ENCODE data around the gene PRDX3.
"Not testable (repeated sequence)": the region's sequence is repeated elsewhere in the genome, so short reads cannot be mapped to it uniquely, and the experiment has no call there.

Gene PRDX3

GRCh38 chr10:119165171-119166117, 13.2 kb downstream of the PRDX3 start, which contains the start of gene SFXN4:
Gene SFXN4 (minus strand): TSS chr10:119165714. CDS start chr10:119165647, 67 bp downstream.
- DNase-seq (ENCODE audit: low read depth) = peak; percentile 84

GRCh38 chr10:119162452-119163092, 16.0 kb downstream of the PRDX3 start:
- DNase-seq (ENCODE audit: low read depth) = no peak

GRCh38 chr10:119161680-119162451, 16.7 kb downstream of the PRDX3 start:
- no peak for DNase-seq (ENCODE audit: low read depth)

- no peak for DNase-seq (ENCODE audit: low read depth)
Measured at GRCh38 chr10:119159332-119159731, 19.3 kb downstream of the PRDX3 start.

DNA sequence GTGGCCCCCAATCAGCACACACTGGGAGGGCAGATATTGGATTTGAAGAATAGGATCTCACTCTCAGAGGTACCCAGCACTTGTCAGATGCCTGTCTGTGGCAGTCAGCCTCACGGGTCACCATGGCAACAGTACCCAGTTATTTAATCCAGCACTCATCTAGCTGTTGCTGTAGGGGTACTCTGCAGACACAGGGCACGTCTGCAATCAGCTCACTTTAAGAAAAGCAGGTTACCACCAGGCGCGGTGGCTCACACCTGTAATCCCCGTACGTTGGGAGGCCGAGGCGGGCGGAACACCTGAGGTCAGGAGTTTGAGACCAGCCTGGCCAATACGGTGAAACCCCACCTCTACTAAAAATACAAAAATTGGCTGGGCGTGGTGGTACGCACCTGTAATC, 25.0 kb downstream of the PRDX3 start:
- DNase-seq (ENCODE audit: low read depth) = no peak

GRCh38 chr10:119153041-119153440, 25.6 kb downstream of the PRDX3 start:
- no peak for DNase-seq (ENCODE audit: low read depth)

DNA sequence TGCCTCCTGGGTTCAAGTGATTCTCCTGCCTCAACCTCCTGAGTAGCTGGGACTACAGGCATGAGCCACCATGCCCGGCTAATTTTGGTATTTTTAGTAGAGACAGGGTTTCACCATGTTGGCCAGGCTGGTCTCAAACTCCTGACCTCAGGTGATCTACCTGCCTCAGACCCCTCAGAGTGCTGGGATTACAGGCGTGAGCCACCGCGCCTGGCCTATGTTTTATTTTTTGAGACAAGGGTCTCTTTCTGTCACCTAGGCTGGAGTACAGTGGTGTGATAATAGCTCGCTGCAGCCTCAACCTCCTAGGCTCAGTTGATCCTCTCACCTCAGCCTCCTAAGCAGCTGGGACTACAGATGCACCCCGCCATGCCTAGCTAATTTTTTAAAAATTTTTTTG, 27.0 kb downstream of the PRDX3 start:
- not testable (repeated sequence) for DNase-seq (ENCODE audit: low read depth)

GRCh38 chr10:119149729-119150128, 28.9 kb downstream of the PRDX3 start:
- DNase-seq (ENCODE audit: low read depth) = no peak

DNA sequence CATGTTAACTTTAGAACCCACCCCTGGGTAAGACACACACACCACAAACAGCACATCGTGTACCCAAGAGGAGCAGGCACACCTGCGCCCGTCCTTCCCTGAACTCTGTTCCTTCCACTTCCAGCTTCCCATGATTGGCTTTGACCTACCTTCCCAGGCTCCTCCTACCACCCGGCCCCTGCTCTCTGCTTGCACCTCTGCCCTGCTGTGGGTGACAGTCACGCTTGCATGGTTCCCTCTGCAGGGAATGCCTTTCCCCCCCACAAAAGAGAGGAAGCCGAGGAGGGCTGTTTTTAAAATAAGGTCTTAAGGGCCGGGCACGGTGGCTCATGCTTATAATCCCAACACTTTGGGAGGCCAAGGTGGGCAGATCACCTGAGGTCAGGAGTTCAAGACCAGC, 29.5 kb downstream of the PRDX3 start:
- no peak for DNase-seq (ENCODE audit: low read depth)

GRCh38 chr10:119143657-119144056, 35.0 kb downstream of the PRDX3 start:
- DNase-seq (ENCODE audit: low read depth) = no peak

DNA sequence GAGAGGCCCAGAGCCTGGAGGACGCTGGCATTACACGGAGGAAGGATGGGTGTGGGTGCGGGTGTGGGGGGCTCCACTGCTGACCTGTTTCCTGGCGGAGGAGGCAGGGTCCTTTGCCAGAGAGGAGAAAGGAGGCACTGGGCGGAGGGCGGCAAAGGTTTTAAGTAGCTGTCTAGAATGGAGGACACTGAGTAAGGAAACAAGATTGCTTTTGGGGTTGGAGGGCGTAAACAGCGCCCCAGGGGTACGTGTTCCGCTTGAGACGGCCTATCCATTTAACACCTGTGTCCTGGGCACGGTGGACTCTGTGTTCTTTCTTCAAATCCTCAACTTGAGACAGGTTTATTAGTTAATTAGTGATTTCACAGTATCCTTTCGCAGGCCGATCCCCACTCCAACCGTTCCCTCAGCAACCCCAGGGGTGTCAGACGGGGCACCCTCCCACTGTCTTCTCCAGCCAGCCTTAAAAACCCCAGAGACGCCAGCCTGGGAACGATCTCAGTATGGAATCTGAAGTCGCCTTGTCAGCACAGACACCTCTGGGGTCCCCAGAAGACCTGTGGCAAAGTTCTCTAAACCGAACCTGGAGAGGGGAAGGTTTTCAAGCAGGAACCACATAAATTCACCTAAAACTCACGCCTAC, 37.9 kb downstream of the PRDX3 start:
- no peak for DNase-seq (ENCODE audit: low read depth)

DNA sequence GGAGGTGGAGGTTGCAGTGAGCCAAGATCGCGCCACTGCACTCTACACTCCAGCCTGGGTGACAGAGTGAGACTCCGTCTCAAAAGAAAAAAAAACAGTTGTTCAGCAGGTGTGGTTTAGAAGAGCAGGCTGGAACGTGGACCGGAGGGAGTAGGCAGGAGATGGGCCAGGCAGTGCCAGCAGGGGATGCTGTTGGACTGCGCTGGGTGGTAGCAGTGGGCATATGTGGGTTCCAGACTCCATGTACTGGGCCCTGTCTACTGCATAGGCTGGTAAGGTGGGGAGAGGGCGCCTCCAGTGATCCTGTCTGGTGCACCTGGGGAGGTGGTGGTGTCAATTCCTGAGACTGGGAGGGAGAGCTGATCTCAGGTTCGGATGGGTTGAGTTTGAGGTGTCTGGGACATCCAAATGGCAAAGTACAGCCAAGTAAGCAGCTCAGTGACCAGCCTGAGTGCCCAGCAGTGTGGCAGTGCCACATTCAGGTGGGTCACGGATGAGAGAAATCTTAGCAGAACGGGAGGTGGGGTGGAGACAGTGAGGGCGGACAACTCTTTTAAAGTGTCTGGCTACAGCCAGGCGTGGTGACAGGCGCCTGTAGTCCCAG, 39.0 kb downstream of the PRDX3 start:
- peak; percentile 27 for DNase-seq (ENCODE audit: low read depth)

DNA sequence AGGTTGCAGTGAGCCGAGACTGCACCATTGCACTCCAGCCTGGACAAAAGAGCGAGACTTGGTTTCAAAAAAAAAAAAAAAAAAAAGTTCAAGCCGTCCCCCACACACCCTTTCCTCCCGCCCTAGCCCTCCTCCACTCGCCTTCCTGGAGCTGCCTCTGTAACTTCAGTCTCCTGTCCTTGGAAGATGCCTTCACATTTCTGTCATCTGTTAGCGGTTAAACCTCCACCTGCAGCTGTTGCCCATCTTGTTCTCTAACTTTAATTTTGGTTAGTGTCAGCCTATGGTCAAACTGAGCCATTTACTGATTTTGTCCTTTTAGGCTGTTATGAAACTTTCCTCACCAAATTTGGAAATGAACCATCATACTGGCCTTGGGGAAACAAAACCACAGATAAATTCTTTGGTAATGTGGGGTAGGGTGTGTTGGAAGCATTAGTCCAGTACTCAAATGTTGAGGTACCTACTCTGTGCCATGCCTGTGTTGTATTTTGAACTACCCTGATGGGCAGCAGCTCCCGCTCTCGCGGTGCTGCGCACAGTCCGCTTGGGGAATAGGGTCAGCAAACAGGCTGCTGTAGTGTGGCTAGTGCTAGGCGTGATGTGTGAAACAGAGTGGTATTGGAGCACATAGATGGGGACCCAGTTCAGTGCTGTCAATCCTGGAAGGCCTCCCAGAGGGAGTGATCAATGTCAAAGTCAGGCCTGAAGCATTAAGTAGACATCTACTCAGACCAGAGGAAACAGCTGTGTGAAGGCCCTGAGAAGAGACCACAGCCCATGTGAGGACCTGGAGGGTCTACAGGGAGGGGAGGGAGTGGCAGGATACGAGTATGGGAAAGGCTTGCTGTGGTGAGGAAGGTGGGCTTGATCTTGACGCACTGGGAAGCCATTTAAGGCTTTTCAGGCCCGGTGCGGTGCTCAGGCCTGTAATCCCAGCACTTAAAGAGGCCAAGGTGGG, 40.0 kb downstream of the PRDX3 start:
- no peak for DNase-seq (ENCODE audit: low read depth)

GRCh38 chr10:119137878-119138277, 40.7 kb downstream of the PRDX3 start:
- DNase-seq (ENCODE audit: low read depth) = not testable (repeated sequence)

- no peak for DNase-seq (ENCODE audit: low read depth)
Measured at GRCh38 chr10:119136084-119136483, 42.5 kb downstream of the PRDX3 start.

DNA sequence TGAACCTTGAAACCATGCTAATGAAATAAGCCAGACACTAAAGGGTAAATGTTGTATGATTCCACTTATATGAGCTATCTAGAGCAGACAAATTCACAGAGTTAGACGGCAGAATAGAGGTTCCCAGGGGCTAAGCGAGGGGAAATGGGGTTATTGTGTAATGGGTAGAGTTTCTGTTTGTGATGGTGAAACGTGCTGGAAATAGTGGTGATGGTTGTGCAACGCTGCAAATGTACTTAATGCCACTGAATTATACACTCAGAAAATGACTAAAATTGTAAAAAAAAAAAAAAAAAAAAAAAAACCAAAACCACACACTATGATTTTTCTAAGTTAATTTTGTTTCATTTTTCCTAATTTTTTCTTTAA, 43.1 kb downstream of the PRDX3 start:
- no peak for DNase-seq (ENCODE audit: low read depth)

- DNase-seq (ENCODE audit: low read depth) = peak; percentile 53
Measured at GRCh38 chr10:119133949-119134348, 44.7 kb downstream of the PRDX3 start.

GRCh38 chr10:119132521-119133345, 45.9 kb downstream of the PRDX3 start:
- DNase-seq (ENCODE audit: low read depth) = no peak

DNA sequence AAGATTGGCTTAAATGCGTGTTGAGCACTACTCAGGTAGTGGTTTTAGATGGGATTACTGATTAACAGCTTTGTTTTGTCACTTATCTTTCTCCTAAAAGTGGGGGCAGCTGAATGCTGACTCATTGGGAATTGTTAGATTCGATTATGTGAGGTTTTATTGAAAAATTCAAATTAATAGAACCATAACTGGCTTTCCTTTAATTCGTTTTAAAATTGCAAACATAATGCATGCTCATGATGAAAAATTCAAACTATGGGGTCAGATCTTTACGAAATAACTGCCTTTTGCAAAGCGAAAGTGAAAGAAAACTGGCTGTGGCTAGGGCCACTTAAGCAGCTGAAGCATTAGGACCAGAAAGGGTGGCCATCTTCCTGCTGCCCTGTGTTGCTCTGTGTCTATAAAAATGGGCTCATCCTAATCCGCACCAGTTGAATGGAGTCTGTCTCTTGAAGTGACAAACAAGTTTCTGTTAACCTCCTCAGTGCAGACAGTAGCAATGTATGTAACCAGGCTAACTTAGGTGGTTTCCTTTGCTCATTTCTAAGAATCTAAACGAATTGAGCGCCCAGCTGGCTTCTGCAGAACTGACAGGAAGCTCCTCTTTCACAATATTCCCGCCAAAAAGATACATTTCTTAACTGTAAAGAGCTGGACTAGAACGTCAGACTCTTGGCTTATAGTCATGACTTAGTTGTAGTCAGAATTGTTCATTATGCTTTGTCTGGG, 46.9 kb downstream of the PRDX3 start:
- peak; percentile 37 for DNase-seq (ENCODE audit: low read depth)

All from activated T-cell treated with anti-CD3 and anti-CD28 coated beads for 48 hours (primary cell).